Stimulated activated CD4-positive, alpha-beta T cell treated with anti-CD3 and anti-CD28 coated beads, Interleukin-2, amount 100 ng/mL, for 24 hours (primary cell): ENCODE measurements around the gene DIPK1B.
A peak's percentile ranks its signal among the peaks of the same experiment; 100 is the strongest.

Experiments
- DNase-seq, 2 donors: peaks; one replicate each; pipeline ENCODE4 v3.0.0-alpha.2; 2020

Gene DIPK1B

GRCh38 chr9:136721339-136722092, 9.1 kb downstream of the DIPK1B start:
- peak in 1 of 2 donors; percentile 46 for DNase-seq

GRCh38 chr9:136722093-136722968, 10.0 kb downstream of the DIPK1B start:
- peak in 1 of 2 donors; percentile 38 for DNase-seq

- peak in 1 of 2 donors; percentile 36 for DNase-seq
Measured at GRCh38 chr9:136722969-136723356, 10.6 kb downstream of the DIPK1B start.

GRCh38 chr9:136723362-136723976, 11.1 kb downstream of the DIPK1B start:
- DNase-seq = no peak

- no peak for DNase-seq
Measured at GRCh38 chr9:136723989-136724388, 11.6 kb downstream of the DIPK1B start.

GRCh38 chr9:136724772-136725171, 12.4 kb downstream of the DIPK1B start:
- DNase-seq = no peak

GRCh38 chr9:136725612-136726011, 13.2 kb downstream of the DIPK1B start:
- DNase-seq = no peak

- no peak for DNase-seq
Measured at GRCh38 chr9:136726118-136726517, 13.7 kb downstream of the DIPK1B start.

- DNase-seq = peak; percentile 44 to 52
Measured at GRCh38 chr9:136726631-136727191, 14.3 kb downstream of the DIPK1B start.

- peak; percentile 94 to 95 for DNase-seq
Measured at GRCh38 chr9:136728080-136728547, 15.7 kb downstream of the DIPK1B start.

- DNase-seq = peak in 1 of 2 donors; percentile 28
Measured at GRCh38 chr9:136728548-136729123, 16.3 kb downstream of the DIPK1B start.

GRCh38 chr9:136729144-136729543, 16.8 kb downstream of the DIPK1B start:
- peak in 1 of 2 donors; percentile 34 for DNase-seq

- no peak for DNase-seq
Measured at GRCh38 chr9:136729926-136730325, 17.6 kb downstream of the DIPK1B start.

- DNase-seq = no peak
Measured at GRCh38 chr9:136732444-136733178, 20.2 kb downstream of the DIPK1B start.

GRCh38 chr9:136733611-136734010, 21.2 kb downstream of the DIPK1B start:
- no peak for DNase-seq

- DNase-seq = no peak
Measured at GRCh38 chr9:136734837-136735496, 22.6 kb downstream of the DIPK1B start.

GRCh38 chr9:136735812-136736480, 23.6 kb downstream of the DIPK1B start:
- no peak for DNase-seq

GRCh38 chr9:136738960-136739359, 26.6 kb downstream of the DIPK1B start:
- DNase-seq = no peak

- no peak for DNase-seq
Measured at GRCh38 chr9:136739509-136739908, 27.1 kb downstream of the DIPK1B start.

GRCh38 chr9:136740069-136740468, 27.7 kb downstream of the DIPK1B start:
- no peak for DNase-seq

- no peak for DNase-seq
Measured at GRCh38 chr9:136740491-136740890, 28.1 kb downstream of the DIPK1B start.
